MCF 10A (cell line): ENCODE measurements around the gene IFT122. TPM values are rescaled to one million over a fixed set of nuclear protein-coding genes. Genes with fewer than 3 reads are reported as not detected.
A peak's percentile ranks its signal among the peaks of the same experiment; 100 is the strongest.

Experiments used
- BruUV-seq: library from RNA; stranded (reverse); fragments of 400-500 nt; replicated peaks from 2 replicates; lab custom pipeline; 2021; lab: Mats Ljungman, UMichigan
- CTCF ChIA-PET: fragments of 300-600 bp; sonication (Branson Sonifier 250); formaldehyde crosslinking; extraction: SDS; loops from one replicate; lab custom pipeline; 2021; ENCODE audit warnings: antibody characterized with exemption, inconsistent platforms; lab: Yijun Ruan, JAX
- POLR2A ChIA-PET: fragments of 300-600, 350-650 bp; sonication (Branson Sonifier 250); formaldehyde crosslinking; extraction: SDS; loops from one replicate; lab custom pipeline; 2020; ENCODE audit warnings: antibody characterized with exemption, inconsistent platforms; lab: Yijun Ruan, JAX
- DNase-seq: peaks from one replicate; pipeline ENCODE4 v3.0.0-alpha.2; 2018; ENCODE audit not compliant: unreplicated experiment
- H3K27ac Mint-ChIP-seq: one replicate; pipeline ENCODE4 v1.8.0; 2022; ENCODE audit warnings: mild to moderate bottlenecking, low read depth, mixed read lengths; ENCODE audit not compliant: unreplicated experiment
- H3K27me3 Mint-ChIP-seq: one replicate; pipeline ENCODE4 v1.8.0; 2022; ENCODE audit warnings: mixed read lengths; ENCODE audit not compliant: insufficient read depth, unreplicated experiment
- H3K36me3 Mint-ChIP-seq: one replicate; pipeline ENCODE4 v1.8.0; 2022; ENCODE audit warnings: mild to moderate bottlenecking, moderate library complexity, mixed read lengths; ENCODE audit not compliant: insufficient read depth, unreplicated experiment
- H3K4me1 Mint-ChIP-seq: one replicate; pipeline ENCODE4 v1.8.0; 2022; ENCODE audit warnings: mixed read lengths; ENCODE audit not compliant: insufficient read depth, unreplicated experiment
- H3K4me3 Mint-ChIP-seq: one replicate; pipeline ENCODE4 v1.8.0; 2022; ENCODE audit warnings: mild to moderate bottlenecking, moderate library complexity, mixed read lengths; ENCODE audit not compliant: unreplicated experiment
- H3K9me3 Mint-ChIP-seq: one replicate; pipeline ENCODE4 v1.8.0; 2022; ENCODE audit warnings: mixed read lengths; ENCODE audit not compliant: unreplicated experiment
- CTCF ChIP-seq: fragments of 200-600 bp; IDR thresholded peaks from one replicate; pipeline ENCODE4 v1.8.0; 2022; ENCODE audit warnings: antibody characterized with exemption, mild to moderate bottlenecking; ENCODE audit not compliant: unreplicated experiment
- intact Hi-C: fragments of 100-400 bp; cut with micrococcal nuclease; formaldehyde crosslinking; loops from 2 replicates; pipeline ENCODE4 v1.14.1; 2022
- total RNA-seq: library from RNA; stranded (reverse); gene quantifications from 2 replicates; pipeline ENCODE4 v1.2.3, GENCODE V29; 2022

IFT122 gene
- total RNA-seq, 1 experiment from 2014 or later: 21.0 TPM

- peaks cover 81% of the 10 kb centered on the region for H3K36me3 Mint-ChIP-seq
- no peaks in the 10 kb centered on the region for H3K27me3 Mint-ChIP-seq
- intact Hi-C loops: no loop called here
- no peaks in the 10 kb centered on the region for H3K9me3 Mint-ChIP-seq
- no peak for TF ChIP-seq CTCF
- H3K4me3 Mint-ChIP-seq: no peak overlapping the region
- DNase-seq: no peak
- ChIA-PET POLR2A (no interaction called here), CTCF (interaction anchor here (0.6 kb wide), 1 partner anchor 105 kb away, joined by 3 read pairs; no protein-coding TSS in a partner anchor)
- no peak overlapping the region for H3K27ac Mint-ChIP-seq
- no TSS peak for BruUV-seq
- peaks cover 30% of the 10 kb centered on the region for H3K4me1 Mint-ChIP-seq
Observed at GRCh38 chr3:129434140-129434539, 5.9 kb upstream of the IFT122 start.

GRCh38 chr3:129435367-129435766 lies 4.7 kb upstream of the IFT122 start:
- no TSS peak for BruUV-seq
- peaks cover 79% of the 10 kb centered on the region for H3K36me3 Mint-ChIP-seq
- no peak overlapping the region for H3K27ac Mint-ChIP-seq
- H3K9me3 Mint-ChIP-seq: no peaks in the 10 kb centered on the region
- no peaks in the 10 kb centered on the region for H3K27me3 Mint-ChIP-seq
- intact Hi-C loops: loop anchor here (5.0 kb wide), 2 partner anchors 38 to 118 kb away; a partner anchor contains a TSS
- no peak for DNase-seq
- peaks cover 29% of the 10 kb centered on the region for H3K4me1 Mint-ChIP-seq
- CTCF ChIA-PET: interaction anchor here (0.8 to 1.0 kb wide), 3 partner anchors 171 to 189 kb away, joined by 3 to 4 read pairs (median 3); no protein-coding TSS in a partner anchor
- no peak overlapping the region for H3K4me3 Mint-ChIP-seq
- TF ChIP-seq CTCF: no peak
- POLR2A ChIA-PET: interaction anchor here (1.4 kb wide), 1 partner anchor 35 kb away, joined by 3 read pairs; no protein-coding TSS in a partner anchor

GRCh38 chr3:129439226-129439816 lies 703 bp upstream of the IFT122 start:
- H3K4me1 Mint-ChIP-seq: peaks cover 51% of the 10 kb centered on the region
- TF ChIP-seq CTCF: no peak
- peak; percentile 45 for DNase-seq
- BruUV-seq: TSS peak; percentile 51
- peaks cover 41% of the 10 kb centered on the region for H3K36me3 Mint-ChIP-seq
- POLR2A ChIA-PET: interaction anchor here (0.7 to 7.6 kb wide), 33 partner anchors 10 to 759 kb away, joined by 3 to 75 read pairs (median 7); partner anchors contain the start of genes EFCAB12 and RAB43
- no peaks in the 10 kb centered on the region for H3K9me3 Mint-ChIP-seq
- intact Hi-C loops: loop anchor here (5.0 kb wide), 2 partner anchors 42 to 122 kb away; a partner anchor contains a TSS
- H3K27me3 Mint-ChIP-seq: no peaks in the 10 kb centered on the region
- H3K27ac Mint-ChIP-seq: peak overlapping the region; percentile 96
- H3K4me3 Mint-ChIP-seq: peak overlapping the region; percentile 83
- CTCF ChIA-PET: interaction anchor here (0.6 to 3.8 kb wide), 12 partner anchors 9 to 559 kb away, joined by 3 to 17 read pairs (median 4); no protein-coding TSS in a partner anchor

GRCh38 chr3:129440618-129441190 lies 680 bp downstream of the IFT122 start:
- H3K36me3 Mint-ChIP-seq: peaks cover 36% of the 10 kb centered on the region
- peak overlapping the region; percentile 83 for H3K4me3 Mint-ChIP-seq
- no peaks in the 10 kb centered on the region for H3K27me3 Mint-ChIP-seq
- ChIA-PET POLR2A (interaction anchor here (0.6 to 7.6 kb wide), 30 partner anchors 9 to 760 kb away, joined by 3 to 75 read pairs (median 7); partner anchors contain the start of genes COPG1, EFCAB12 and RAB43), CTCF (interaction anchor here (0.7 to 3.8 kb wide), 8 partner anchors 11 to 389 kb away, joined by 3 to 17 read pairs (median 4); no protein-coding TSS in a partner anchor)
- no peak for TF ChIP-seq CTCF
- DNase-seq: no peak
- intact Hi-C loops: loop anchor here (2.0 kb wide), 1 partner anchor 46 kb away; no protein-coding TSS in a partner anchor
- no peaks in the 10 kb centered on the region for H3K9me3 Mint-ChIP-seq
- H3K4me1 Mint-ChIP-seq: peaks cover 44% of the 10 kb centered on the region
- BruUV-seq: TSS peak; percentile 50
- H3K27ac Mint-ChIP-seq: peak overlapping the region; percentile 96
